ENCODE data around the gene GAL. TPM values are rescaled to one million over a fixed set of nuclear protein-coding genes. Genes with fewer than 3 reads are reported as not detected.

The GAL gene
- total RNA-seq, 4 donors from 2014 or later: 2.0 TPM; not detected in 3

DNA sequence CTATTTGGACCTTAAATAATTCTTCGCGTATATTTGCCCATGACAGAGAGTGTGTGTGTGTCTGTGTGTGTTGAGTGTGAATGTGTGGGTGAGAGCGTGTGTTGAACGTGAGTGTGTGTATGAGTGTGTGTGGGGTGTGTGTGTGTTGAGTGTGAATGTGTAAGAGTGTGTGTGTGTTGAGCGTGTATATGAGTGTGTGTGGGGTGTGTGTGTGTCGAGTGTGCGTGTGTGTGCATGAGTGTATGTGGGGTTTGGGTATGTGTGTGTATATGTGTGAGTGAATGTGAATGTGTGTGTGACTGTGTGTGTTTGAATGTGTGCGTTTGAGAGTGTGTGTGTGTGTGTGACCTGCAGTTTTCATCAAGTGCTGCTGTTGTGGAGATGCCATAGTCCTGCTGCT, 26.8 kb downstream of the GAL start:
- TF ChIP-seq, protein P1, sequence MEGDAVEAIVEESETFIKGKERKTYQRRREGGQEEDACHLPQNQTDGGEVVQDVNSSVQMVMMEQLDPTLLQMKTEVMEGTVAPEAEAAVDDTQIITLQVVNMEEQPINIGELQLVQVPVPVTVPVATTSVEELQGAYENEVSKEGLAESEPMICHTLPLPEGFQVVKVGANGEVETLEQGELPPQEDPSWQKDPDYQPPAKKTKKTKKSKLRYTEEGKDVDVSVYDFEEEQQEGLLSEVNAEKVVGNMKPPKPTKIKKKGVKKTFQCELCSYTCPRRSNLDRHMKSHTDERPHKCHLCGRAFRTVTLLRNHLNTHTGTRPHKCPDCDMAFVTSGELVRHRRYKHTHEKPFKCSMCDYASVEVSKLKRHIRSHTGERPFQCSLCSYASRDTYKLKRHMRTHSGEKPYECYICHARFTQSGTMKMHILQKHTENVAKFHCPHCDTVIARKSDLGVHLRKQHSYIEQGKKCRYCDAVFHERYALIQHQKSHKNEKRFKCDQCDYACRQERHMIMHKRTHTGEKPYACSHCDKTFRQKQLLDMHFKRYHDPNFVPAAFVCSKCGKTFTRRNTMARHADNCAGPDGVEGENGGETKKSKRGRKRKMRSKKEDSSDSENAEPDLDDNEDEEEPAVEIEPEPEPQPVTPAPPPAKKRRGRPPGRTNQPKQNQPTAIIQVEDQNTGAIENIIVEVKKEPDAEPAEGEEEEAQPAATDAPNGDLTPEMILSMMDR (IDR thresholded peaks at IDR 0.05): no peak
- no peak for DNase-seq (ENCODE audit: low spot score)
- no peak for ATAC-seq (ENCODE audit: low FRiP score)

DNA sequence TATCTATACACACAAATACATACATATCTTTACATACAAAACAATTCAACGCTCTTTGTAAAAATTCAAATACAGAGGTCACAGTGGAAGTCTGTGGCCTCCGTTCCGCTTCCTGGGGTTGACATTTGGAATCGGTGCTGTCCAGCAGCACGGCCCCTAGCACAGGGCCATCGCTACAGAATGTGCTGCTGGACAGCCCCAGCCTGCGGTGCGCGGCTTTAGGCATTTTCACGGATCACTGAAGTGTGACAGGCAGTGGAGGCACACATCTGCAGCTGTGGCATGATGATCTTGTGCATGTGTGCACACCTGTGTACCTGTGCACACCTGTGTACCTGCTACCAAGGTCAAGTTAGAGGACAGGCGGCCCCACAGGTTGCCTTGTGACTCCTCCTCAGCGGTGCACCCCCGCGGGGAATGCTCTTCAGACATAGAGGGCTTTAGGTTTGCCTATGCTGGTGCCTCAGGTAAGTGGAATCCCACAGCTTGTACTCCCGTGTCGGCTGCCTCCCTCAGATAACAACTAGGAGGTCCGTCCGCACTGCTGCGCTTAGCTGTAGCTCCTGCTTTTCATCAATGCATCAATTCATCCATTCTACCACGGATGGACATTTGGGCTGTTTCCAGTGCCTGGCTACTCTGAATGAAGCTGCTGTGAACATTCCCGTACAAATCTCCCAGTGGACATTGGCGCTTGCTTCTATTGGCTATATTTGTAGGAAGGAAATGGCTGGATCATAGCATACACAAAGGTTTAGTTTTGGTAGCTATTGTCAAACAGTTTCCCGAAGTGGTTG, 29.9 kb downstream of the GAL start:
- ATAC-seq (ENCODE audit: low FRiP score) (no peak), DNase-seq (ENCODE audit: low spot score) (no peak)
- TF ChIP-seq, protein P1 (IDR thresholded peaks at IDR 0.05): no peak

DNA sequence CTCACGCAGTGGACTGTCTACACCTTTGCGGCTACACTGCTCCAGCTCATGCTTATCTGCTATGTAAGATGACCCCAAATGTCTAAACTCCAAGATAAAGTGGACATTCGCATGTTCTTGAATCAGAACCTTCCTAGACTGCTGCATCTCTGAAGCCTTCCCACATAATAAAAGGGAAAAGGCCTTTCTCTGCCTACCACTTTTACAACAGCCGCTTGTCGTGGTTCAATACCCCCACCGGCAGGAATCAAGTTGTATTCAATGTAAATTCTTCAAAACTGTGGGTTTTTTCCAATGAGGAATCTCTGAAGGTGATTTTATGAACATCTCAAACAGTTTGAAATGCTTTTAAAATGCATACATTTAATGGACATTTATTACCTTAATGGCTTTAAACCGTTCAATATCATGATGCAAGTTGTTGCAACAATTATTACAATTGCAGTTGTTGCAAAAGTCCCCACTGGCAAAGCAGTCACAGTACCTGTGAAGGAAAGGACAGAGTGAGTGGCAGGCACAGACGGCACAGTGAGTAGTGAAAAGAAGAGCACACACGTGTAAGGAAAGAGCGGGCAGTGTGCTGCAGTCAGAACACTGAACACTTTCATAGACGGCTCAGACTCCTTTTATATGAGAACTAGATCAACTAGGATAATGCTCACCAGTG, 31.2 kb downstream of the GAL start:
- DNase-seq (ENCODE audit: low spot score) (no peak), ATAC-seq (ENCODE audit: low FRiP score) (no peak)
- TF ChIP-seq, protein P1 (IDR thresholded peaks at IDR 0.05): no peak

DNA sequence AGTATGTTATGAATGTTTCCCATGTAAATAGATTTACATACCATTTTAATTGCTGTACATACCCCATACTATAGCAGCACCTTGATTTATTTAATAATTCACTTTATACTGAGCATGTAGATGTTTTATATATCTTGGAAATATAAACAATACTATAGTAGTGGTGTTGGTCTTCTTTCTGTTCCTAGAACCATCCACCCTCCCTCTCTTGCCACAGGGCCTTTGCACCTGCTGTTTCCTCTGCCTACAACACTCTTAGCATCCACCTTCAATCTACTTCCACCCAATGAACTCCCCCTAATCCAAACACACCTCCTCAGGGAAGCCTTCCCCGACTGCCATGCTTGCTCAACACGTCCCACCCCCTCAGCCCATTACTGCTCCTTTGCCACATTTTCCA, 36.7 kb downstream of the GAL start:
- TF ChIP-seq, protein P1 (IDR thresholded peaks at IDR 0.05): no peak
- ATAC-seq (ENCODE audit: low FRiP score) (no peak), DNase-seq (ENCODE audit: low spot score) (no peak)

DNA sequence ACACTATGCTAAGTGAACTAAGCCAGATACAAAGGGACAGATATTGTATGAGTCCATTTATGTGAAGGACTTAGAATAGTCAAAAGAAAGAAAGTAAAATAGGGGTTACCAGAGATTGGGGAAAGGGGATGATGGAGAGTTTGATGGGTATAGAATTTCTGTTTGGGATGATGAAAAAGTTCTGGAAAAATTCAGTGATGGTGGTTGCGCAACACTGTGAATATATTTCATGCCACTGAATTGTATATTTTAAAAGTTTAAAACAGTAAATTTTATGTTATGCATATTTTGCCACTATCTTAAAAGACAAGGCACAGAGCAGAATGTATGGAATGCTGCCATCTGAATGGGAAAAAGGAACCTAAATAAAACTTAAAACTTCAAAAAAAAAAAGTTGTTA, 37.8 kb downstream of the GAL start:
- DNase-seq (ENCODE audit: low spot score) (no peak), ATAC-seq (ENCODE audit: low FRiP score) (no peak)
- TF ChIP-seq, protein P1 (IDR thresholded peaks at IDR 0.05): no peak

DNA sequence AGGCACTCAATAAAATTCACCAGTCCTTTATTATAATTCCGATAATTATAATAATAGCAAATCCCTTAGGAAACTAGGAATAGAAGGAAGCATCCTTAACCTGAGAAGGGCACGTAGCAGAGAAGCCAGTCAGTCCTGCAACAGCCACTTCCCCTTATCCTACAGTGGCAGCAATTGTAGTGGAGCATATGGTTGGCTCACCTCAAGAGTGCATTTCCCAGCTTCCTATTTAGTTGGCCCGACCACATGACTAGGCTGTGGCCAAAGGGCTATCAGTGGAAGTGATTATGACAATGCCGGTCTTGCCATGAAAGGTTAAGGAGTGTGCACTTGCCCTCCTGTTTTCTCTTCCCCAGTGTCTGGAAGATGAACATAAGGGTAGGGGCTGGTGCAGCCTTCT, 39.9 kb downstream of the GAL start:
- ATAC-seq (ENCODE audit: low FRiP score) (no peak), DNase-seq (ENCODE audit: low spot score) (no peak)
- TF ChIP-seq, protein P1 (IDR thresholded peaks at IDR 0.05): no peak

DNA sequence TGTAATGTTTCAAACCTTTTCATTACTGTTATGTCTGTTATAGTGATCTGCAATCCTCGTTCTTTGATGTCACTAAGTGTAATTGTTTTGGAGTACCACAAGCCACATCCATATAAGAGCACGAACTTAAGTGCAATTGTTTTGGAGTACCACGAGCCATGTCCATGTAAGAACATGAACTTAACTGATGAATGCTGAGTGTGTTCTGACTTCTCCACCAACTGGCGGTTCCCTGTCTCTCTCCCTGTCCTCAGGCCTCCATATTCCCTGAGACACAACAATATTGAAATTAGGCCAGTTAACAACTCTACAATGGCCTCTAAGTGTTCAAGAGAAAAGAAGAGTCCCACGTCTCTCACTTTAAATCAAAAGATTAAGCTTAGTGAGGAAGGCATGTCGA, 43.4 kb downstream of the GAL start:
- DNase-seq (ENCODE audit: low spot score): no peak
- no peak for ATAC-seq (ENCODE audit: low FRiP score)
- TF ChIP-seq, protein P1 (IDR thresholded peaks at IDR 0.05): no peak
